Tibial nerve (tissue), 4 donors: ENCODE data around the gene TBC1D14.

Source experiments
- CTCF ChIP-seq, 5 experiments: fragments of 200-600 bp in 3 of 5; fragments of 450-650 bp in 2 of 5; sonication (generic) in 3 of 5; IDR thresholded peaks; one replicate each; pipeline ENCODE4 v1.5.1; 2016 to 2019; ENCODE audit warnings: antibody characterized with exemption in 5 of 5, mild to moderate bottlenecking in 3 of 5, moderate library complexity in 2 of 5
- EP300 ChIP-seq, 2 donors: sonication (generic); formaldehyde crosslinking; IDR thresholded peaks; one replicate each; pipeline ENCODE4 v1.6.1; 2017; ENCODE audit warnings: antibody characterized with exemption in 2 of 2, mild to moderate bottlenecking in 1 of 2

- TF ChIP-seq EP300 (IDR thresholded peaks at IDR 0.05) (no peak), CTCF (IDR thresholded peaks at IDR 0.05) (no peak)
Observed at GRCh38 chr4:6884341-6884870, 25.2 kb upstream of the TBC1D14 start.
